Endometrial microvascular endothelial cells (primary cell): ENCODE measurements around the gene CAMK1D. TPM values are rescaled to one million over a fixed set of nuclear protein-coding genes. Genes with fewer than 3 reads are reported as not detected.

Experiments
- in situ Hi-C: cut with HindIII; loops from 2 replicates; pipeline ENCODE4 v1.10.0; 2017; ENCODE audit warnings: low sequenced_read_pairs, low pct_unique_long_range_greater_than_20kb; ENCODE audit errors: inconsistent ontology term
- total RNA-seq: library from RNA; depleted of rRNA; stranded (reverse); fragments of >200 nt; gene quantifications from one replicate; pipeline ENCODE4 v1.2.3, GENCODE V29; 2015; ENCODE audit errors: inconsistent ontology term

CAMK1D gene
- total RNA-seq, 1 donor from 2014 or later: 0.37 TPM

DNA sequence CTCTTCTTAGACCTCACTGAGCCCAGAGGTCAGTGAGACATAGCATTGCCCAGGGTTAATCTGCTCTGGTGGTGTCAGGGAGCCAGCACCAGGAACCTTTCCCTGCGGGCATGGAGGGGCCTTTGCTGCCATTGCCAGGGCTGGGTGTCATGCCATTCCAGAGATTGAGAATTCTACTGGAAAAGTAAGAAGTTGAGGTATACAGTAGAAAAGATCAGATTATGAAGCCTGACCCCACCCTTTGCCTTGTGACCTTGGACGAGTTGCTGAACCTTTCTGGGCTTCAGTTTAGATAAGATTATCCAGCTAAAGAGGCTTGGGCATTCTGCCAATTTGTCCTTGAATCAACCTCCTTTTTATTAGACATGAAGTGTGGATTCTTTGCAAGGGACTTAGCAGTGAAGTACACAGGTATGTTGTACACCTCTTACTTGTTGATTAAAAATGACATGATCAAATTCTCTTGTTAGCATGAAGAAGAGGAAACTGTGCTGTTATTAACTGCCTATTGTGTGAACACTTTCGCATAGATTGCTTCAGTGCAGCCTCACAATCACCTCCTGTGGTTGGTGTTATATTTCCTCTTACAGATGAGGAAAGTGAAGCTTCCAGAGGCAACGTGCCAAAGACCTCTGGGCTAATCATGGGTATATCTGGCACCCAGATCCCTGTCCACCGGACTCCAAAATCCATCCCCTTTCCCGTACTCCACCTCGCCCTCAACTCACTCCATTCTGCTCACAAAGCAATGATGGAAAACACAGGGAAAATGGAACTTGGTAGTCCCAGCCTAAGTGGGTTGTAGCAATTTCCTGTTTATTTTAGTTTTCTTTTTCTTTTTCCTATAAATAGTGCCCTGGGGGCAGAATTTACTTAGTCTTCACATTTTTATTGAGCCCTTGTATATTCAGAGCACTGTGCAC lies 151.3 kb downstream of the CAMK1D start:
- in situ Hi-C loops: no loop called here

DNA sequence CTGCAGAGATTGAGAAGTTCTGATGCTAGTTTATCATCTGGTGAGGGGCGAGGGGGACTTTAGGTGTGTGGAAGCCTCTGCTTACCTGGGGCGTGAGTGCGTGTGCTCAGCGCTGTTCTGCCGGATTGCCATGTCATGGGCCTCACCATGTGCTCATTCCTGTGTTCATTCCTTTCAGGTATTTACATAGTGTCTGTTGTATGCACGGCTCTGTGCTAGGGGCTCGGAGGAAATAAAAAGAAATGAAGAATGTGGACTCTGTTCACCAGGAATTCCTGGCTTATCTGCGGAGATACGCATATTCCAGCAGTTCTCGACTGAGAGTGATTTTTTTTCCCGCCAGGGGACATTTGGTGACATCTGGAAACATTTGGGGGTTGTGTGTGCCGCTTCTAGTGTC lies 152.0 kb downstream of the CAMK1D start:
- in situ Hi-C loops: no loop called here

DNA sequence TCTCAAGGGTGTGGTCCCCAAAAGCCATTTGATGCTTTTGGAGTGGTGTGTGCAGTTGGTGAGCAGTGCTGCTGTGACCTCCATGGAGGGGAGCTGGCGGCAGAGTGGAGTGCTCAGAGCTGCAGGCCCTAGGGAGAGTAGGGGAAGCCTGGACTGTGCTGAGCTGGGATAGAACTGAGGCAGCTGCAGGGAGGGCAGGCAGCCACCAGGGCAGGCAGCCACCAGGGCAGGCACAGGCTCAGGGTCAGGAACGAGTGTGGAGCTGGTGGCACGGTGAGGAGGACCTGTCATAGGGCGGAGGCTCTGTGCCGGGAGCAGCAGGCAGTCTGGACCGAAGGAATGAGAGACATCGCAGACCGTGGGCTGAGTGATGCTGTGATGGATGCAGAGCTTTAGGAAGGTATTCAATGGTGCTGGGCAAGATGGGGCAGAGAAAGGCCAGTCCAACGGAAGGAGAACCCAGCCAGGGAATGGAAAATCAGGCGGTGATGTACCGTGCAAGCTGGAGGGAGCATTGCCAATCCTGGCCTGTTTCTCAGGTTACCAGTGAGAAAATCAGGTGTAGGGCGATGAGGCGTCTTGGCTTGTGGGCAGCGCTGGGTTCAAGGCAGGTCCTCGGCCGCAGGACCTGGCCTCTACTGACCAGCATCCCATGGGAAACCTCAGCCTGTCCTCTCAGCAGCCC lies 152.6 kb downstream of the CAMK1D start:
- in situ Hi-C loops: no loop called here

DNA sequence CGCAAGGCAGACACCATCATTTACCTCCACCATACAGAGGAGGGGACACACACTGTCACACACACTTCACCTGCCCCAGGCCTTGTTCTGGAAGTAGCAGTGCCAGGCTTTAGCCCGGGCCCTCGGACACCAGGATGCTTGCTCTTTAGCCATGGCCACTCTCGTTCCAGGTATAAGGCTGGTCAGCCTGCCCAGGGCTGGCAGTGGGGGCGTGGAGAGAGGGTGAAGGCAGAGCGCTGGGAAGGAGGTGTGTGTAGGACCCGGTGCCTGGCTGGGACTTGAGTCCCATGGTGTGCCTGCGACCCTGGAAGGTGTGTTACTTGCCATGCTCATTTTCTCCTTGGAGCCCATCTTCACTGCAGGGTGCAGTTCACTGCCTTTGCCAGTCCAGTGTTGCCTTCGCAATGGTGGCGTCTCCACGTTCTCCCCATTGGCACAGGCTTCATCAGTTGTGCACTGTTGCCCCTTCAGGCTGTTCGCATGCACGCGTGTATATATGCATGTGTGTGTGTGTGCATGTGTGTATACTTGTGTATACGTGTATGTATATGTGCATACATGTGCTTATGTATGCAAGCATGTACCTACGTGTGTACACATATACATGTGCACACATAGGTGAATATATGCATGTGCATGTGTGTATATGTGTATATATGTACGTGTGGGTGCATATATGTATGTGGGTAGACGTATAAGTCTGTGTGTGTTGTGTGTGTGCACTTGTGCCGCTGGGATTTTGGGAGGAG lies 153.4 kb downstream of the CAMK1D start:
- in situ Hi-C loops: no loop called here

DNA sequence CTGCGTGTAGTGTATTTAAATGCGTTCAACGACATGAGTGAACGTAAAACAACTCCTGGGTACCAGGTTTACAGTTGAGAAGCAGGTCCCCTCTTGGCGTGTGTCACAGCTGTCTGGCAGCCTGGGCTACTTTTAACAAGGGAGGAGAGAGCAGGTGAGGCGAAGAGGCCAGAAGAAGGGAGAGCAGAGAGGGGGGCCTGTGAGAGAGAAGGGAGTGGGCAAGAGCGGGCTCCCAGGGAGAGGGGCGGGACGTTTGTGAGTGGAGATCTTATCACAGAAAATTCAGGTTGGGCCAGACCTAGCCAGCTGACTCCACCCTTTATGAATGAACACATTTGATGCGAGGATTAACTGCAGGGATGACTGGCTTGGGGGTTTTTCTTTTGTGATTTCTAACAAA lies 154.0 kb downstream of the CAMK1D start:
- in situ Hi-C loops: no loop called here

DNA sequence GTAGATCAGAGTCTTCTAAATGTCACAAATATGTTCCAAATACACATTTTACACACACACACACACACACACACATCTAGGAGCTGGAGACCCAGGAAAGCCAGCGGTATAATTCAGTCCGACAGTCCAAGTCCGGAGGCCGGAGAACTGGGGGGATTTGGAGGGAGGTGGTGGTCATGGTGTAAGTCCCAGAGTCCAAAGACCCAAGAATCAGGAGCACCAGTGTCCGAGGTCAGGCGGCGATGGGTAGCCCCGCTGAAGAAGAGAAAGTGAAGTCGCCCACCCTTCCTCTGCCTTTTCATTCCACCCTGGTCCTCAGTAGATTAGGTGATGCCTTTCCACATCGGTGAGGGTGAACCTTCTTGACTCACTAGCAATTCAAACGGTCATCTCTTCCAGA lies 154.8 kb downstream of the CAMK1D start:
- in situ Hi-C loops: no loop called here

DNA sequence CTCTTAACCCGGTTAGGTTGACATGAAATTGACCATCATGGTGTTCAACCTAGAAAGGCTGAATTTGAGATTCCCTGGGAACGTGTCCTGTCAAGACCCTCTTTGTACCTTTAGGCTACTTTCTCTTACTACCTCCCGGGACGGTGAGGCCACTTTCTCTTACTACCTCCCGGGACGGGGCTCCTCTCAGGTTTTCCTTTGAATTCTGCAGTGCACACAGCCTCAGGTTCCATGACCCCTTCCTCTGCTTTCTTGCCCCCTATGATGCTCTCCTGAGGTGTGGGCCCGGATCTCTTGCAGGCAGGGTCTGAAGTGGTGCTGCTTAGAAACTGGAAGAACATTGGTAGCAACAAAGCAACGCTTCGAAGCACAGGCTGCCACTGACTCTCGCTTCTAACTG lies 155.3 kb downstream of the CAMK1D start:
- in situ Hi-C loops: no loop called here

DNA sequence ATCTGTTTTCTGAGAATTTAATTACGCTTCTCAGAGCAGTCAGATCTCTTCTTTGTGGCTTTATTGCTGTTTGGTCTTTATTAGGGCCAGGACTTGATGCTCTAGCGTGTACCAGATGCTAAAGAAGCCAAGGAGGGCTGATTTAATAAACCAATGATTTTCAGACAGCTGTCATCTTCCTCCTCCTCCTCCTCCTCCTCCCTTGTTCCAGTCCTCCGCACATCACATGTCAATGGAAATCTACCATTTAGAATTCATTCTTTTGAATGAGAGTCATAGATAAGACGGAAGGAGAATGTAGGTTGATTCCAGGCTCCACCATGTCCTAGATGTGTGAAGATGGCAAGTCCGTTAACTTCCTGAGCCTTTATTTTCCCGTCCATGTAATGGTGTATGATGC lies 156.3 kb downstream of the CAMK1D start:
- in situ Hi-C loops: no loop called here

DNA sequence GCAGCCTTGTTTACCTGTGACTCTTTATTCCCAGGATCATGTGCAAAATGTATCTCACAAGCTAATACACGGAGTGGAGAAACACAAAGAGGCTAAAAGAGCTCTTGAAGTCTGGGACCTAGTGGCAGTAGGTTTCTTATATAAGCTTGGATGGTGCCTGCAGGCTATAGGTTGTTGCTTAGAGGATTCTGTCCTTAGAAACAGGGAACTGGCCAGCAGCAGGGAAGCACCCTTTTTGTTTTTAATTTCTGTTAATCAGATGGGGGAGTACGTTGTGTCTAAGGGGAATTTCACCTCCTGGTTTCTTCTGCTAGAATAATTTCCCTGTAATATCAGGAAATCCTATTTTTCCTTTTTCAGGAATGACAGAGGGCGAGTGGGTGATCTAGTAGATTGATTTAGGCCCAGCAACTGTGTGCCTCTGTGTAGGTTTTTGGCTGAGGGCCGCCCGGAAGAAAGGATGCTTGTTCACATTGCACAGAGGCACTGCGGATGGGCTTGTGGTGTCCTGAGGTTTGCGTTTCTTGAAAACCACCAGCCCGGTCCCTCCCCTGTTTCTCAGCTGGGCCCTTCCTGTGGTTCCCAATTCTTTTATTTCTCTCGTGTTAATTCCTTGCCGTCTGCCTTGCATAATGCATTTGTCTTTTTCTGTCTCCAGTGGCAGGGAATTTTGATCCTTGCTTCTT lies 158.0 kb downstream of the CAMK1D start:
- in situ Hi-C loops: no loop called here

DNA sequence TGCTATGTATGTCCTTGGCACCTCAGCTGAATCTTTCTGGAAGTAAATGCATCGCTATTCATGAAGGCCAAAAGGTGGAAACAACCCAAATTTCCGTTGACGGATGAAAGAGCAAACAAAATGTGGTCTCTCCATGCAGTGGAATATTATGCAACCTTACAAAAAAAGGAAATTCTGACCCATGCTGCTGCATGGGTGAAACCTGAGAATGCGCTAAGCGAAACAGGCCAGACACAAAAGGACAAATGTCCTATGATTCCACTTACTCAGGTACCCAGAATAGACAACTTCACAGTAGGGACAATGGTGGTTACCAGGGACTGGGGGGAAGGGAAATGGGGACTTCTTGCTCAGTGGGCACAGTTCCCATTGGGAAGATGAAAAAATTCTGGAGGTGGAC lies 158.8 kb downstream of the CAMK1D start:
- in situ Hi-C loops: no loop called here

DNA sequence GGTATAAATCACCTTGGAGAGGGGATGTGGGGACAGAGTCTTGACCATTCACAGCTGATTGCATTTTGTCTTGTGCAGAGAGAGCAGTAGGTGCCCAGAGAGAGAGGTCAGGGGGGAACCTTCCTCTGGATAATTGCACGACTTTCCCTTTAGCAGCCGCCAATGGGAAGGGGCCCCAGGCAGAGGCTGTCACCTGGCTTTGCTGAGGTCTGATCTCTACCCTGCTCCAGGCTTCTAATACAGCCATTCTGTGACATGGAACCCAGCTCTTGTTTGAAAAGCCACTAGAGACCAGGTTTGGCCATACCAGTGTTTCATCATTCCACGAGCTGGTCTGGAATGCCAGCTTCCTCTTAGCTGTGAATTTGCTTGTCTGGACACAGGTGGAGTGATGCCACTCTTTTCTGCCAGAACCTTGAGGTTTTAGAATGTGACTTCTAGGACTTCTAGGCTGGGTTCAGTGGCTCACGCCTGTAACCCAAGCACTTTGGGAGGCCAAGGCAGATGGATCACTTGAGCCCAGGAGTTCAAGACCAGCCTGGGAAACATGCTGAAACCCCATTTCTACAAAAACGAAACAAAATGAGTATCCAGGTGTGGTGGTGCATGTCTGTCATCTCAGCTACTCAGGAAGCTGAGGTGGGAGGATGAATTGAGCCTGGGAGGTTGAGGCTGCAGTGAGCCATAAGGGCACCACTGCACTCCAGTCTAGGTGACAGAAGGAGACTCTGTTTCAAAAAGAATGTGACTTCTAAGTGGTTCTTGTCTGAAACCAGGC lies 159.9 kb downstream of the CAMK1D start:
- in situ Hi-C loops: no loop called here

DNA sequence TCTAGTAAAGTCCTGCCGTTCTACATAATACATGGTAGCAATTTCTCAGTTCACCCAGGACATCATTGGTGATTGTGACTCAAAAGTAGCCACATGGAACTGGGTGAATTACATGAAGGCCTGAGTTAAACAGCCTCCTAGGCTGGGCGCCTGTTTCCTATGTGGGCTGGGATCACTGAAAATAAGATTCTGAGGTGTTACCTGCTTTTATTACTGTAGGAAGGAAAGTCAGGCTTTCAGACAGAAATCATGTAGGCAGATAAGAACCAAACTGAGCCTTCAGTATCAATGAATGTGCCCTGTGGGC lies 160.4 kb downstream of the CAMK1D start:
- in situ Hi-C loops: no loop called here

DNA sequence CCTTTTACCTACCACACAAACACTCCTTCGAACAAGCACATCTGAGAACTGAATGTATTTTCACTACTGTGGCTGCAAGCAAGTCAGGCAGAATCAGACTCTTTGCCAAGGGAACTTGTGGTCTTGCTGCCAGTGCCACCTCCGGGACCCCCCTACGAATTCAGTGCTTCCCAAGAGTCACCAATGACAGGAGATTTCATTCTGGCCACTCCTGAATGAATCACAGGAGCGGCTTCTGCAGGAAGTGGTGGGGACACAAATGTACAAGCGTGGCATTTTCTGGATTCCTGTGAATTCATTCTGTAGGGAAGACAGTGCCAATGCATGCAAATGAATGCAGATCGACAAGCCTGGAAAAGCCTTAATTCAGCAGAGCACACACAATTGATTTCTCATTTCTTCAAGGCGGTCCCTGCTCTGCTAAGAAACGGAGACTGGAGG lies 161.2 kb downstream of the CAMK1D start:
- in situ Hi-C loops: no loop called here

DNA sequence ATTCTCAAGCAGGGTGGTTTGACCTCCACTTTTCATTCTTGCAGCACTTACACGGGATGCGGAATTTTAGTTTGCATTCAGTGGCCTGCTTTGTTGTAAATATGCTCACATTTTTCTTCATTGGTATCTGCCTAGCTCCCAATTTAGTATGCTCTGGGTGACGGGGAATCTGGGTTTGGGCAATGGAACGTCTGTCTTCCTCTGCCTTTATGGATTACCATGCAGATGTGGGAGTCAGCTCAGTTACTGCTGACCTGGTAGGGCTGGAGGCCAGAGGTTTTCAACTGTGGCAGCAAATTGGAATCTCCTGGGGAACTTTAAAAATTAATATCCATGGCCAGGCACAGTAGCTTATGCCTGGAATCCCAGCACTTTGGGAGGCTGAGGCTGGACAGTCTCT lies 161.6 kb downstream of the CAMK1D start:
- in situ Hi-C loops: no loop called here

DNA sequence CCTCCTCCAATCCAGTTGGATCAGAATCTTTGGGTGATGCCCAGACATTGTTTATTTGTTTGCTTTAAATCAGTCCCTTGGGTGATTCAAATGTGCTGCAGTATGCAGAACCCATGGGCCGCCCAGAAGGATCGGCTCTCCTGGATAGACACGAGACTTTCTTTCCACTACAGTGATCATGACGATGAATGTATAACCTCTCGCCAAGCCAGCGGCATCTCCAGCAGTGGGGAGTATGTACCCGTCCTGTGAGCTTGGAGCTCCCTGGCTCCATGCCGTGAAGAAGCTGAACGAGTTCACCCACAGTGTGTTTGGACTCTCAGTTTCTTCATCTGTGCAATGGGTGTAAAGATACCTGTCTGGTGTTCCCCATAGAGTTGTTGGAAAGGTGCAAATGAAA lies 162.3 kb downstream of the CAMK1D start:
- in situ Hi-C loops: no loop called here

DNA sequence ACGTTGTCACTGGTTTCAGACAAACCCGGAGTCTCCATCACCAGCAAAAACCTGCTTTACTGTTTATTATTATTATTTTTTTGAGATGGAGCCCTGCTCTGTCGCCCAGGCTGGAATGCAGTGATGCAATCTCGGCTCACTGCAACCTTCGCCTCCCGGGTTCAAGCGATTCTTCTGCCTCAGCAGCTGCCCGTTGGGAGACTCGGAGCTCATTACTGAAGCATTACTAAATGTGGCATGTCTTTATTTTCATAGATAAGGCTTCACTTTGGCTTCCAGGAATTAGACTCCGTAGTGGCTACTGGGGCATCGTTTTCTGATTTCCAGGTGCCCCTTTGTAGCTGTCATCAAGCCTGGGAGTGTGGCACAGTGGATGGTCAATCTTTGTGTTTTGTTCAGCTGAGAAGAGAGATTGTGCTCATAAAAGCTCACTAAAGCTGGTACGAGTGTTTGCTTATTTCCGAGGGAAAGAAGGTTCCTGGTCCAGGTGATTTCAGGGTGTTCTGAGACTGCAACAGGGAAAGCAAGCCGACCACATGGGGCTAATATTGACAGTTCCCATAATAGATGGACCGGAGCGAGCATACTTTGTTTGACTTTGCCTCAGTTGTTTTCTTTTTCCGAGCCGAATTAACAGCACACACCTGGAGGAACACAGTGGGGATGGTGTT lies 163.1 kb downstream of the CAMK1D start:
- in situ Hi-C loops: no loop called here

DNA sequence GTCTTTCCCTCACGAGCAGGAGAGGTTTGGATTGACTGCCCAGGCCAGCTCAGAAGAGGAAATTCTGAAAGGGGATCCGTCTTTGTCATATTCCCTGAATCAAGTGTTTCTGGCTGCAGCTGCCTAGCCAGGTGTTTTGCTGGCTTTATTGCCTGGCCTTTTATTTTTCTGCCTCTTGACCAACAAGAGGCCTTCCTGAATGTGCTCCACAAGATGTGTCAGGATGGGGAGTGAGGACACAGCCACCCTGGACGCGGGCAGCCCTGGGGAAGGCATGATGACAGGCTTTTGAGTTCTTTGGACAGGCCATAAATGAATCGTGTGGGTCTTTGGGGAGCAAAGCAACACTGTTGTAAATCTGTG lies 163.6 kb downstream of the CAMK1D start:
- in situ Hi-C loops: no loop called here
